Activated CD8-positive, alpha-beta T cell treated with anti-CD3 and anti-CD28 coated beads for 36 hours (primary cell): ENCODE data around the gene ACER1. TPM values are rescaled to one million over a fixed set of nuclear protein-coding genes. Genes with fewer than 3 reads are reported as not detected.

ENCODE experiments used
- ATAC-seq: fragments of 200-7000 bp; cut with Tn5 transposase; one replicate; pipeline ENCODE4 v1.10.0; 2021; ENCODE audit warnings: mild to moderate bottlenecking, moderate library complexity
- CTCF ChIA-PET: fragments of 350-600 bp; sonication (Branson Sonifier 250); formaldehyde crosslinking; loops from one replicate; lab custom pipeline; 2021; ENCODE audit warnings: antibody characterized with exemption; lab: Charles Lee
- POLR2A ChIA-PET: fragments of 350-600 bp; sonication (Branson Sonifier 250); formaldehyde crosslinking; loops from one replicate; lab custom pipeline; 2021; ENCODE audit warnings: antibody characterized with exemption; lab: Charles Lee
- DNase-seq: peaks from one replicate; pipeline ENCODE4 v3.0.0-alpha.2; 2020
- H3K27ac Mint-ChIP-seq: one replicate; pipeline ENCODE4 v1.8.0; 2021; ENCODE audit warnings: mild to moderate bottlenecking, mixed read lengths
- H3K27me3 Mint-ChIP-seq: one replicate; pipeline ENCODE4 v1.8.0; 2021; ENCODE audit warnings: mixed read lengths
- H3K36me3 Mint-ChIP-seq: one replicate; pipeline ENCODE4 v1.8.0; 2021; ENCODE audit warnings: low read depth, mixed read lengths
- H3K4me1 Mint-ChIP-seq: one replicate; pipeline ENCODE4 v1.8.0; 2021; ENCODE audit warnings: low read depth, mixed read lengths
- H3K4me3 Mint-ChIP-seq: one replicate; pipeline ENCODE4 v1.8.0; 2021; ENCODE audit warnings: mild to moderate bottlenecking, moderate library complexity, mixed read lengths
- H3K9me3 Mint-ChIP-seq: one replicate; pipeline ENCODE4 v1.8.0; 2021; ENCODE audit warnings: mixed read lengths
- CTCF ChIP-seq: fragments of 200-600 bp; IDR thresholded peaks from one replicate; pipeline ENCODE4 v1.8.0; 2022; ENCODE audit warnings: antibody characterized with exemption, mild to moderate bottlenecking
- intact Hi-C: fragments of 100-400 bp; cut with micrococcal nuclease; formaldehyde crosslinking; loops from one replicate; pipeline ENCODE4 v1.10.0; 2022
- total RNA-seq, 2 experiments: library from RNA; stranded (reverse); gene quantifications; one replicate each; pipeline ENCODE4 v1.2.3, GENCODE V29; 2021

Gene ACER1
- total RNA-seq, 2 experiments from 2014 or later = not detected

GRCh38 chr19:6298413-6298812, 35.0 kb downstream of the ACER1 start:
- ChIA-PET CTCF (interaction anchor here (1.1 kb wide), 1 partner anchor 42 kb away, joined by 3 read pairs; no protein-coding TSS in a partner anchor), POLR2A (interaction anchor here (0.7 to 1.3 kb wide), 2 partner anchors 11 to 20 kb away, joined by 3 read pairs; no protein-coding TSS in a partner anchor)
- Mint-ChIP-seq H3K4me3 (no peak overlapping the region), H3K4me1 (no peaks in the 10 kb centered on the region), H3K9me3 (peaks cover 5% of the 10 kb centered on the region), H3K36me3 (peaks cover 4% of the 10 kb centered on the region), H3K27ac (no peak overlapping the region), H3K27me3 (peaks cover 3% of the 10 kb centered on the region)
- intact Hi-C loops = no loop called here
- DNase-seq (no peak), ATAC-seq (no peak)
- no peak for TF ChIP-seq CTCF

GRCh38 chr19:6297202-6297601, 36.2 kb downstream of the ACER1 start:
- CTCF ChIA-PET = interaction anchor here (3.1 kb wide), 1 partner anchor 79 kb away, joined by 17 read pairs; no protein-coding TSS in a partner anchor
- intact Hi-C loops = no loop called here

GRCh38 chr19:6292006-6292405, 41.4 kb downstream of the ACER1 start:
- H3K27me3 Mint-ChIP-seq = peaks cover 1% of the 10 kb centered on the region
- DNase-seq = peak; percentile 18
- intact Hi-C loops = no loop called here
- no peaks in the 10 kb centered on the region for H3K4me1 Mint-ChIP-seq
- H3K36me3 Mint-ChIP-seq = peaks cover 17% of the 10 kb centered on the region
- CTCF ChIA-PET = no interaction called here
- no peak overlapping the region for H3K27ac Mint-ChIP-seq
- no peak overlapping the region for H3K4me3 Mint-ChIP-seq
- POLR2A ChIA-PET = no interaction called here
- peaks cover 49% of the 10 kb centered on the region for H3K9me3 Mint-ChIP-seq
- ATAC-seq = no peak
- TF ChIP-seq CTCF = no peak

More at GRCh38 chr19:6297202-6297601, 36.2 kb downstream of the ACER1 start:
- TF ChIP-seq CTCF = no peak
- Mint-ChIP-seq H3K4me1 (no peaks in the 10 kb centered on the region), H3K4me3 (no peak overlapping the region), H3K36me3 (peaks cover 11% of the 10 kb centered on the region), H3K27ac (no peak overlapping the region), H3K27me3 (peaks cover 3% of the 10 kb centered on the region), H3K9me3 (peaks cover 8% of the 10 kb centered on the region)
- no peak for ATAC-seq
- POLR2A ChIA-PET = interaction anchor here (0.6 kb wide), 1 partner anchor 332 kb away, joined by 3 read pairs; no protein-coding TSS in a partner anchor
- no peak for DNase-seq

GRCh38 chr19:6288737-6289136, 44.7 kb downstream of the ACER1 start:
- Mint-ChIP-seq H3K4me1 (no peaks in the 10 kb centered on the region), H3K27ac (no peak overlapping the region), H3K9me3 (peaks cover 46% of the 10 kb centered on the region), H3K27me3 (no peaks in the 10 kb centered on the region), H3K4me3 (no peak overlapping the region), H3K36me3 (peaks cover 13% of the 10 kb centered on the region)
- CTCF ChIA-PET = interaction anchor here (1.3 to 3.0 kb wide), 2 partner anchors 11 to 70 kb away, joined by 4 to 15 read pairs; no protein-coding TSS in a partner anchor
- DNase-seq (no peak), ATAC-seq (no peak)
- intact Hi-C loops = no loop called here
- POLR2A ChIA-PET = no interaction called here
- no peak for TF ChIP-seq CTCF

DNA sequence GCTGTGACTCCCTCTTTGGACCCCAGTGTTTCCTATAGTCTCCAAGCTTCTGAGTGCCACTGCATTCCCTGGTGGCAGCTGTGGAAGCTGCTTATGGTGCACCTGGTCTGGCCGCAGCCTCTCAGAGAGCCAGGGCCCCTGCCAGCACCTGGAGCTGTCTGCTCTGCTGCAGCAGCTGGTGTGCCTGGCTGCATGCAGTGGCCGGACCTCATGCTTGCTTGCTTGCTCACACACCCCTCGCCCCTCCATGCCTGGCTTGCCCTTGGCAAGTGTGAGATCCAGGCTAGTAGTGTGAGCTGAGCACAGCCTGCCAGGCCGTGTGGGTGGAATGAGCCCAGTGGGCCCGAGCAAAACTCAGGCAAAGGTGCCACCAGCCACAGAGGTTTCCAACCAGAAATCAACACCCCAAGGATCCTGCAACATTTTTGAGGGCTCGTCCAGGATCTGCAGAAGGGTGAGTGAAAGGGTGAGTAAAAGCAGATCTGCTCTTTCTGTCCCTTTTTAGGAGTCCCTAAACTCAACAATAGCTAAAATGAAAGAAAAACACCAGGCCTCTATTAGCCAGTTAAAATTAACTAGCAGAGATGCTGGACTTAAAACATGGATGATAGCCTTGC, 46.0 kb downstream of the ACER1 start:
- ChIA-PET CTCF (interaction anchor here (0.8 to 1.1 kb wide), 3 partner anchors 12 to 41 kb away, joined by 3 to 5 read pairs (median 4); no protein-coding TSS in a partner anchor), POLR2A (interaction anchor here (1.2 kb wide), 1 partner anchor 11 kb away, joined by 3 read pairs; no protein-coding TSS in a partner anchor)
- Mint-ChIP-seq H3K36me3 (peaks cover 8% of the 10 kb centered on the region), H3K27me3 (no peaks in the 10 kb centered on the region), H3K4me1 (no peaks in the 10 kb centered on the region), H3K9me3 (peaks cover 44% of the 10 kb centered on the region), H3K27ac (no peak overlapping the region), H3K4me3 (no peak overlapping the region)
- DNase-seq = peak; percentile 24
- intact Hi-C loops = no loop called here
- no peak for ATAC-seq
- TF ChIP-seq CTCF = no peak
